ENCODE results near the gene ZNF280B.
"Not testable (repeated sequence)": the region's sequence is repeated elsewhere in the genome, so short reads cannot be mapped to it uniquely, and the experiment has no call there.

The ZNF280B gene

GRCh38 chr22:22535662-22536061 is 27.1 kb upstream of the ZNF280B start:
- no peak for DNase-seq (ENCODE audit: low read depth in 2 of 2, low spot score in 1 of 2)

GRCh38 chr22:22534604-22535415 is 26.3 kb upstream of the ZNF280B start:
- no peak for DNase-seq (ENCODE audit: low read depth in 2 of 2, low spot score in 1 of 2)

GRCh38 chr22:22533863-22534262 is 25.3 kb upstream of the ZNF280B start:
- DNase-seq (ENCODE audit: low read depth in 2 of 2, low spot score in 1 of 2) = no peak

GRCh38 chr22:22533417-22533816 is 24.9 kb upstream of the ZNF280B start:
- DNase-seq (ENCODE audit: low read depth in 2 of 2, low spot score in 1 of 2) = no peak

GRCh38 chr22:22532547-22533071 is 24.1 kb upstream of the ZNF280B start:
- not testable (repeated sequence) for DNase-seq (ENCODE audit: low read depth in 2 of 2, low spot score in 1 of 2)

GRCh38 chr22:22531770-22532546 is 23.4 kb upstream of the ZNF280B start:
- DNase-seq (ENCODE audit: low read depth in 2 of 2, low spot score in 1 of 2) = no peak

- no peak for DNase-seq (ENCODE audit: low read depth in 2 of 2, low spot score in 1 of 2)
These were observed 20.2 kb upstream of the ZNF280B start for GRCh38 chr22:22528780-22529179.

- DNase-seq (ENCODE audit: low read depth in 2 of 2, low spot score in 1 of 2) = no peak
These were observed 18.8 kb upstream of the ZNF280B start for GRCh38 chr22:22527312-22527711.

GRCh38 chr22:22526125-22526912 is 17.8 kb upstream of the ZNF280B start:
- DNase-seq (ENCODE audit: low read depth in 2 of 2, low spot score in 1 of 2) = no peak

- no peak for DNase-seq (ENCODE audit: low read depth in 2 of 2, low spot score in 1 of 2)
These were observed 15.0 kb upstream of the ZNF280B start for GRCh38 chr22:22523494-22523893.

- DNase-seq (ENCODE audit: low read depth in 2 of 2, low spot score in 1 of 2) = no peak
These were observed 13.1 kb upstream of the ZNF280B start for GRCh38 chr22:22521631-22522030.

- DNase-seq (ENCODE audit: low read depth in 2 of 2, low spot score in 1 of 2) = no peak
These were observed 12.4 kb upstream of the ZNF280B start for GRCh38 chr22:22520667-22521602.

- DNase-seq (ENCODE audit: low read depth in 2 of 2, low spot score in 1 of 2) = no peak
These were observed 11.6 kb upstream of the ZNF280B start, which contains the start of gene ZNF280A for GRCh38 chr22:22520020-22520656. Gene ZNF280A (minus strand): TSS chr22:22520270. CDS start chr22:22515630, 4,640 bp downstream.

- no peak for DNase-seq (ENCODE audit: low read depth in 2 of 2, low spot score in 1 of 2)
These were observed 11.0 kb upstream of the ZNF280B start for GRCh38 chr22:22519591-22519990.

GRCh38 chr22:22516992-22517391 is 8.4 kb upstream of the ZNF280B start:
- no peak for DNase-seq (ENCODE audit: low read depth in 2 of 2, low spot score in 1 of 2)

GRCh38 chr22:22515890-22516289 is 7.3 kb upstream of the ZNF280B start:
- no peak for DNase-seq (ENCODE audit: low read depth in 2 of 2, low spot score in 1 of 2)

- not testable (repeated sequence) for DNase-seq (ENCODE audit: low read depth in 2 of 2, low spot score in 1 of 2)
These were observed 5.9 kb upstream of the ZNF280B start for GRCh38 chr22:22514431-22514830.

- DNase-seq (ENCODE audit: low read depth in 2 of 2, low spot score in 1 of 2) = no peak
These were observed 5.1 kb upstream of the ZNF280B start for GRCh38 chr22:22513619-22514018.

GRCh38 chr22:22512951-22513350 is 4.4 kb upstream of the ZNF280B start:
- no peak for DNase-seq (ENCODE audit: low read depth in 2 of 2, low spot score in 1 of 2)

- not testable (repeated sequence) for DNase-seq (ENCODE audit: low read depth in 2 of 2, low spot score in 1 of 2)
These were observed 2.3 kb upstream of the ZNF280B start for GRCh38 chr22:22510833-22511232.
